GM11168 (cell line): ENCODE data around the gene CPVL.

Source experiments
- in situ Hi-C: fragments of 300-500 bp; cut with MboI; formaldehyde crosslinking; loops from one replicate; pipeline ENCODE4 v1.12.0; 2022; ENCODE audit warnings: low sequenced_read_pairs; ENCODE audit not compliant: unreplicated experiment

Gene CPVL

DNA sequence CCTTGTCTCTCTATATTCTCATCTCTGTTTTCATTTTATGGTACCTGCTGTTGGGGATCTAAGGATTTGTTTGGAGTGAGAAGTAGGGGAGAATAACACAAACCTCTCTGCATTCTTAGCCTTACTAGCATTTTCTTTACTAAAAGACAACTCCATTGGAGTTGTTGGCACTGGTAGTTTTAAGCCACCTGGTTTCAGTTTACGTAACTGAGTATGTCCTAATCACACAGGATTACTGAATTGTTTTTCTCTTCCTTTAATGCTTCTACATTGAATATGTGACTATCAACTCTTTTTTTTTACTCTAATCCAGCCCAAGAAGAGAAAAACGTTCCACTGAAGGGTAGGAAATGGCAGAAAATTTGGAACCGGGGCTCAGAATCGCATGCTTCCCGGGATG is 158.2 kb downstream of the CPVL start:
- in situ Hi-C loops, result no loop called here

DNA sequence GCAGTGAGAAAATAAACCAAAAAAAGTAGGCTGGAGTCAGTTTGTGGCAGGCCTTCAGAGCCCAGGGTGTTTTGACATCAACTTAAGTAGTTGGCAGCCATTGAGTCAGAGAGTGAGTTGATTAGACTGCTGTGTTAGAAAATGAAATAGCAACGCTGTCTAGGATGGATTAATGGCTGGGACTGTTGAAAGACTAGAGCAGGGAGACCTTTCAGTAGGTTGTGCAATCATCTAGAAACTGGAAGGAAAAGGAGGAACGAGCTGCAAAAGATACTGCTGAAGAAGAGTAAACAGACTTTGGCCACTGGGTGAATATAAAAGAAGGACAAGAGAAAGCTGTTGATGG is 159.6 kb downstream of the CPVL start:
- in situ Hi-C loops, result no loop called here

DNA sequence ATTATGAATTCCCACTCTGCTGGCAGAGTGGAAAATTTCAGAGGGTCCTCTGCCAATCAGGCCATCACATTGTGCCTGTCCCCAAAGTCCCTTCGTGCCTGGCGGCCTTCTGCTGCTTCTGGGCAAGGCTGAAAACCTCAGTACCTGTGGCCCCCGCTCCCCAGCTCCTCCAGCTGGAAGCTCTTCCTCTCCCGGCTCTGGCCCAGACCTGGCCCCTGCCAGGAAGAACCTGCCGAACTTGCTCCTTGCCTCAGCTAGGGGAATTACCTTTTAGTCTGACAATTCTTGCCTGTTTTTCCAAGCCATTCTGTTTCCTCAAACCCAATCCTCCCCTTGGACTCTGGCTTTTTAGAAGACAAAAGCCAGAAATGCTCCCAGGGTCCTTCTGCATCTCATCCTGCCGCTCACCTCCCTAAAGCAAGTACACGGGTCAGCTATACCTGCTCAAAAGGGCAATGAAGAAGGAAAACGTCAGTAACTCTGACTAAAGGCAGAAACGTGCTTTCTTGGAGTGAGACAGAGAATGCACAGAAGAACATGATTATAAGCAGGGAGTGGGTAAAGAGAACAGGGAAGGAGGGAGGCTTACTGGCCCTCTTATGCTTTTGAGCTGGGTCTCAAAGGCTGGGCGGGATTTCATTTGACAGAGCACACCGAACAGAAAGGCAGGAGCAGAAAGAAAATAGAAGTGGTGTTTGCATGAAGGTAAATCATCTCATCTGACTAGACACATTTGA is 160.1 kb downstream of the CPVL start:
- in situ Hi-C loops, result no loop called here

DNA sequence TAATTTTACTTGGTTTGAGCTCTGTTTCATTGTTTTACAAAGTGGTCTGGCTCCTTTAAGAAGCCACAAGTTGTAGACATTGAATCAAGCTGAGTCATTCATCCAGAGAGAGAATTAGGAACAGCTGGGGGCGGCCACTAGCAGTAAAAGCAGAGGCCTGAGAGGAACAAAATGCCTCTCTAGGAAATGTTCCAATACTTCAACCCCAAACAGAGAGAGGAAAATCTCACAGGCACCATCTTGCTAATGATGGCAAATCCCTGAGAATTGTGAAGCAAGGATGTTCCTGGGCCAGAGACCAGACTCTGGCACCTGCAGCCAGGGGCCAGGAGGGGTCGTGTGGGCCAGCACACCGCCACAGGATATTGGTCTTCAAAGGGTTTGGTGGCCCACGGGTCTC is 161.7 kb downstream of the CPVL start:
- in situ Hi-C loops, result no loop called here

DNA sequence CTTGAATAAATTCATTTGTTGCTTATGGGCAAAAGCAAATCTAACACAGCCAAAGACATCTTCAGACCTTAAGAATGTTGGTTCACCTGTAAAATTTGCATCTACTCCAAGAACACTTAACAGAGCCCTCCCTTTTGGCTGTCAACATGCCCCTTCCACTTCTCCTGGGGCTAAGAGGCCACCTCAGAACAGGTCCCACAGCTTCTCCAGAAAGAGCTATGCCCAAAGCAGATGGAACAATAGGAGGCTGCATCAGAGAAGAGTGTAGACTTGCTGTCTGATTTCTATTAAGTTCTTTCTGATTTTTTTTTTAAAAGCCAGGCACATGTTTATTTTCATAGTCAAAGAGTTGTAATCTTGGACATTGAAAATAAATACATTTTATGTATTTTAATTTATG is 162.1 kb downstream of the CPVL start:
- in situ Hi-C loops, result no loop called here

DNA sequence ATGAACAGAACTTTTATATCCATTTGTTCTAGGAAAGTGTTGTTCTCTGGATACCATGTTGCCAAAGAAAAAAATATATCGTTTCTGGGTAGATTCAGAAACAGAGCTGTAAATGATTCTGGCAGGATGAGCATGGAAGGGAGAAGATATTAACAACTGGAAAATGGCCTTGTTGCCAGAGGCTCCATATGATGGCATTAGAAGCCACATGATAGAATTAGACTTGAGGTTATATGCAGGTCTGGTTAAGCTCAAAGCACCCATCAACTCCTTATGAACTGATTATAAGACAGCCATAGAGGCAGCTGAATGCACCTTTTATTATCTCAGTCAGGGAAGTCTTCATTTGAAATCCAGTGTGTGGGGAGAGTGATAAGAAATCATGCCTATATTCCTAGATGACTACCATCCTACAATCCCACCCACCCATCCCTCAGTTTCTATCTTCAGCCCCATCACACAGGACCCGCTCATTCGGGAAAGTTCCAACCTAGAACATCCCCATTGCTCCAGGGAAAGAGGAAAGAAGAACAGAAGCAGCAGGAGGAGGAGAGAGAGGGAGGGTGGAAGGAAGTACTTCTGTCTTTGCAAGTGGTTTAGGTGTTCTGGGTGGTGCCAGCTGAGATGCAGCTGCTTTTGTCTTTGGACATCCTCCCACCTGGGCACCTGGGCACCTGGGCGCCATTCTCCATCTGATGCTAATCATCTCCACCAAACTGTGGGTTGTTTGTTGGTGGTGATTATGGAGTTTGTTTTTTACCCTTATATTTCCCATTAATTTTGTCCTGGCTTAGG is 162.7 kb downstream of the CPVL start:
- in situ Hi-C loops, result no loop called here

DNA sequence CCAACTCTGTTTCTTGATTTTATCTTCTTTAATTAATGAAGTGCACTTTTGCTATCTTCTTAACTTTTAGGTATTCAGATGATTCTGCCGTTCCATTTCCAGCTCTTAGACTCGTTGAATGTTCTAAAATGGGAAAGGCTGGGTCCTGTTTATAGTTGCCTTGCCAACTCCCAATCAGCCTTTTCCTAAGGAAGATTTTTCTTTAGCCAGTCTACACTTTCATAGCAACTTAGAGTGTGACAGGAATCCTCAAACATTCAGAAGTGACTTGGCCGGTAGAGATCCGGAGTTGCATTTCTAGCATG is 165.2 kb downstream of the CPVL start:
- in situ Hi-C loops, result no loop called here

DNA sequence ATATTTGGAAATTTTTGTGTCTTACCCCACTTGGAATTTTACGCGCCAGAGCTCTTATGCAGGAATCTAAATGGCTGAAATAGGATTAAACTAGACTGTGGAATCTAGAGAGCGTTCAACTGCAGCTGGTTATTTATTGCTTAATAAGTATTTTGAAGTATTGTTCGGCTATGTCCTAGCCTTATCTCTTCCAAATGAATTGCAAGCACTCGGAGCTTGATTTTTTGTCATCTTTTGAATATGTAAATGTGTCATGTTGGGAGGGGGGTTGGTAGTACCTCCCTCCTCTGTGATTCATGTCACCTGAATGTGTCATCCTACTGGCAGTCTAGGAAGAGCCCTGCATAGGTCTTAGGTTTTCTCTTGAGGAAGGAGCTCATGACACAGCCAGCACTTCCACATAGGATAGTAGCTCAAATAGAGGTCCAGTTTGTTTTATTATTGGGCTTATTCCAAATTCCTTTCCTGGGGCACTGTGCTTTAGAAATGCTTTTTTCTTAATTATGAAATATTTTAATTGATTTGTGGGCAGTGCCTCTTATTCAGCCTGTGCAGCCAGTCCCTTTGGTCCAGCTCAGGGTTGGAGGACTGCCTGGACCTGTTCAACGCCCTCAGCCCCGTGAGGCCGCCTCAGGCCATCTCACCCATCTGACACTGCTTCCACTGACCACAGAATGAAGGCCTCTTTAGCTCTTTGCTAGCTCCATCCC is 165.7 kb downstream of the CPVL start:
- in situ Hi-C loops, result no loop called here

DNA sequence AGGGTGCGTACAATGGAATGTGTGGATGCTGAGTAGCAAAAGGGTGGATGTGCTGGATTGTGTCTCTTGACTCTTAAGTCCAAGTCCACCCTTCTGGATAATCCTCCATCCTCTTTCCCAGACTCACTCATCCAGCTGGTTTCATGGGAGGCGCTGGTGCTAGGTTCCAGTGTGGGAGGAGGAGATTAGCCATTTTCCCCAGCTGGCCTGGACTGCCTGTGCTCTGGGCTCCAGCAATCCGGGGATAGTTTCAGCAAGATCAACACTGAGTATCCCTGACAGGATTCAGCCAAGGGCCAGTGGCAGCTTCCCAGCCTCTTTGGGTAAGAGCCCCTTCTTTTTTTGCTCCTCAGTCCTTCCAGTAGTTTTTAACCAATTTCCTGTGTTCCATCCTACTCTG is 166.6 kb downstream of the CPVL start:
- in situ Hi-C loops, result no loop called here

DNA sequence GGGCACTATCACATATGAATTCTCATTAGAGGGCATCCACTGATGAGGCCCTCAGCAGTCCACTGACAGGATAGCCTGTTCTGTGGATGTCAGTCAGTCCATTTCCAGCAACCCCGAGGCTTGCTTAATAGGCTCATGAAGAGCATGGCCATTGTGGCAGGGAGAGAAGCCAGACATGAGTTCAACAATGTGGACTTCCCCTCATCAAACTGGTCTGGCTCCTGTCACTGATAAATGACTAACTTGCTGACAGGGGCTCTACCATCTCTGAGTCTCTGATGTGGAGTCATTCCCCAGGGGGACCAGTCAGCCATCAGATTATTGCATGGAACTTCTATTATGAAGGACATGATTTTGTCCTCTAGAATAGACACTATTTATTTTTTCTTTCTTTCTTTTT is 168.5 kb downstream of the CPVL start:
- in situ Hi-C loops, result no loop called here

DNA sequence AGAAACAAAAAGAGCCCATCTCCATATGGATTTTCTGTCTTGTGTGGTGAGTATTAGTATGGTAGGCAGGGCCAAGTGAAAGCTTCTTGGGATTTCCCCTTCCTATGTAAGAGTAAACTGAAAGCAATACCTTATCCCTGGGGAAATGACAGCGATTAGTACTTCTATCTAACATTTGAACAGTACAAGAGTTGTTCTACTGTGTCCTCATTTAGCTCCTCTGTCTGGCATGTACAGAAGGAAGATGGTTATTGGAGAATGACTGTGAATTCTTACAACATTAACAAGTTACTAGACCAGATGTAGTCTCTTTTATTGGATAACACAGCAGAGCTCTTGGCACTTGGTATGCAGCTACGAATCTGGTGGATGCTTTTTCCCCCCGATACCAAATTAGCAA is 170.3 kb downstream of the CPVL start:
- in situ Hi-C loops, result no loop called here

DNA sequence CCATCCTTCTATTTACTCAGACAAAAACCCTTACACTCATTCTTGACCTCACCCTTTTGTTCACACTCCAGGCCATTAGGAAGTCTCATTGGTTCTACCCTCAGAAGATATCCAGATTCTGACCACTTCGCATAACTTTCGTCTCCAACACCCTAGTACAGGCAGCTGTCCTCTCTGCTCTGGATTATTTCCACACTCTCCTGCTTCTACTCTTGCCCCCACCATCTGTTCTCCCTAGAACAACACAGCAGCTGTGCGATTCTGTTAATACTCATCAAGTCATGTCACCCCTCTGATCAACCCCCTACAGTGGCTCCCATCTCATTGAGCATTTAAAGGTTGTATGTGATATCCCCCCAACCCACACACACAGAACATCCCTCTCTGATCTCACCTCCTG is 172.7 kb downstream of the CPVL start:
- in situ Hi-C loops, result no loop called here

DNA sequence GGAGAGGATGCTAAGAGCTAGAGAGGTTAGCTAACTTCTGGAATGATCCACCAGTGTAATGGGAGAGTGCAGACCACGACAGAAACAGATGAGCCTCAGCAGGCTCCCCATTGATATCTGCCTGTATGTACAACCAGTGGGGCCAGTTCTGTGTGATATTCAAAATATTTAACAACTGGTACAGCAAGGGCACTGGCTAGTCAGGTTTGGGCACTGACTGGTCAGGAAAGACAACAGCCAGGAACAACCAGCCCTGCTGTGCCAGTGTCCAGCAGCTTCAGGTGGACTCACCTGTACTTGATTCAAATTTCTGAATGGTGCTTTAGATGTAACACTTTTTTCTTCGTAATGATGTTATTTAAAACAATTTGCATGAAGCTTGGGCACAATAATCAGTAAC is 182.3 kb downstream of the CPVL start:
- in situ Hi-C loops, result no loop called here

DNA sequence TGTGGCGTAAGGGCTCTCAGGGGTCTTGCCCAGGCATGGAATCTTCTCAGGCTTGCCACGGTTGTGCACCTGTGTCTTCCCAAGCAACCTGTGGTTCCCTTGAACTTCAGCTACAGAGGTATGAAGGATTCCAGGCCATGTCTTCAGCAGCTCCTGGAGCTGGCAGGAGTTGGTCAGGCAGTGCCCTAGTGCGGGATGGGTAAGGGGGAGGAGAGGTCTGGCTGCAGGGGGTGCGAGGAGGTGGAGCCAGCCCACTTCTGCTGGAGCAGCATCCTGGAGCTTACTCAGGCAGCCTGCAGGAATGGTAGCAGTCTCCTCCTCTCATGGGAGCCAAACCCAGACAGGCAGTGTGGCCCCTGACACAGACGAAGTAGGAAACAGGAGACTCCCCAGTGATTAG is 184.4 kb downstream of the CPVL start:
- in situ Hi-C loops, result no loop called here

DNA sequence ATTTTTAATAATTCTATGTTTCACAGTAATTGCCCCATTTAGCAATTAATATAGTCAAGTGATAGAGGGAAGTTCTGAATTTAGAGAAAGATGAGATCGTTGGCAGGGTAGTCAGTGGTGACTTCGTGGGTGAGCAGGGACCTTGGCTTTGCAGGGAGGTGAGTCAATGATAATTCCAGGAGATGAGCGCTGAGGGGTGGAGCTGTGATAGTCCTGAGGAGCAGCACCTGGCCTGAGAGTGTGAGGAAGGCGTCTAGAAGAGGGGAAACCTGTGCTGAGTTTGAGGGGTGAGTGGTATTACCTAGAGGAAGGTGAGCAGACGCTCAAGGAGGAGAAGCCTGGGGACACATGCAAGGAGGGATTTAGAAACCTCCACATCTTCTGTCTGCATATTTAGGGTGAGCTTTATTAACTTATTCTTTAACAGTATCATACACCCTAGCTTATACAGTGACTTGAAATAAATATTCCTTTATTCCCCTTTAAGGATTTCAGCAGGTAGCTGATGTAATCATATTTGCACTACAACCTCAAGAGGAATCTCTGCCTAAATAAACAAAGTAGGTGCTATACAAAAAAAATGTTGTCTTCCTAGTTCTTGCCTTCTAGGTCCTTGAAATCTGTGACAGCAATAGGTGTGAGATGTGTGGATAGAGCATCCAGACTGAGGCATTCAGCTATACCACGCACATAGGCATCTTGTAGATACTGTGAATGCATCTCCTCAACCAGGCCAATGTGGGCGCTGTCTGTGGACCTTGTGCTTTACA is 186.1 kb downstream of the CPVL start:
- in situ Hi-C loops, result no loop called here

DNA sequence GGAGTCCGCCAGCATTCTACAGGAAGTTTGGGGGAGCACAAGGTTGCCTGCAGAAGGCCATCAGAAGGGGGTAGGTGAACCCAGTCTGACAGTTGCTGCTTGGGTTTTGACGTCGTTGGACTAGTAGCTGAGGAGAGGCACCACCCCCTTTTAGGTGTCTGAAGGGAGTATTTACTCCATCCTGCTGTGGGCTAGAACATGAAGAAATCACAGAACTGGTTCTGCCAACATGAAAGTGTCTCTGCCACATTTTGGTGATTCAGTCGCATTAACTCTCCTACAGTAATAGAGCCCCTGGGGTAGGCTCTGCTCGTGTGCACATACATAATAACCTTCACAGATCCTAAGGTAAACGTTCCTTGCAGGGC is 187.4 kb downstream of the CPVL start:
- in situ Hi-C loops, result no loop called here

DNA sequence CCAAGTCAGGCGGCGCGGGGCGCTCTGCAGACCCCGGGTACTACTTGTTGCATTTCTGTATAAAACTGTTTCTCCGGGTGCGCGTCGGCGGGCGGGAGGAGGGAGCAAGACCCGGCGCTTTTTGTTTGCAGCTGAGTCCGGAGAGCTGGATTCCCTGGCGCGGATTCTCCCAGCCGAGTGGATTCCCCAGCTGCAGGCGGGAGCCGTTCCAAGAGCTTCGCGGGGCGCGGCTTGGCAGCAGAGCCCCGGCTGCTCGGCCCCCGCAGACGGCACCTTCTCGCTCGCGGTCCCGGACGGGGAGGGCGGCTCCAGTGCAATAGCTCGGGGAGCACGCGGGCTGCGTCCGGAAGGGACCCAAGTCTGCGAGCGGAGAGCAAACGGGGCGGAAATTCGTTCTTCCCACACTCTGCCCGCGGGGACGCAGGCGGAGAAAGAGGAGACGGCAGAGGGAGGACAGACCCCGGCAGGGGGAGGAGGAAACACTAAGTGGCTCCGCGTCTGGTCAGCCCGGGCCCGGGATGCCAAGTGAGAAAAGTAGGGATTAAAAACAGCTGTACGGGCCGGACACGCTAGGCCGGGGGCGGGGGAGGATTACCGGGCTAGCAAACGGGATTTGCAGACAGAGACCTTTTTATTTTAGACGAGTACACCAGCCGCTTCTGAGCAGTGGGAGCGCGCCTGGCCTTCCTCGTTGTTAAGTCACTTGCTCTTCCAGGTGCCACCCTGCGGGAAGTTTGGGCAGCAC is 187.9 kb downstream of the CPVL start, which contains the start of gene TRIL:
Gene TRIL, minus strand, starts transcription at position 96 of the 745 bp plus-strand sequence. CDS start 284 bp downstream, outside the sequence.
- in situ Hi-C loops, result no loop called here

DNA sequence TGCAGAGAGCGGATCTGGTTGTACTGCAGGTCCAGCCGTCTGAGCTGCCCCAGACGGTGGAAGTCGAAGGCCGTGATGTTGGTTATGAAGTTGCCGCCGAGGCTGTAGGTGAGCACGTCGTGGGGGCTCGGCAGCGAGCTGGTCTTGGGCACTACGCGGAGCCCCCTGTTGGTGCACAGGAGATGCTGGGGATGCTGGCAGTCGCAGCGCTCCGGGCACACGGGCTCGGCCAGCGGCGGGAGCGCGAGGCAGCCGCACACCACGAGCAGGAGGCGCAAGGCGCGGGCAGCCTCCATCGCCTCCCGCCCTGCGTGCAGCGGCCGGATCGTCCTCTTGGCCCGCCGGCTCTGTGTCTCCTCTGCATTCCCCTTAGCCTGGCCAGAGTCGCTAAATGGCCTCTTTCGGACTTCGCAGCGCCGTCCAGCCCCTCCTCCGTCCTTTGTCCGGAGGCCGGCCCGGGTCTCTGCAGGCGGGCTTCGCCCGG is 188.5 kb downstream of the CPVL start:
- in situ Hi-C loops, result no loop called here

DNA sequence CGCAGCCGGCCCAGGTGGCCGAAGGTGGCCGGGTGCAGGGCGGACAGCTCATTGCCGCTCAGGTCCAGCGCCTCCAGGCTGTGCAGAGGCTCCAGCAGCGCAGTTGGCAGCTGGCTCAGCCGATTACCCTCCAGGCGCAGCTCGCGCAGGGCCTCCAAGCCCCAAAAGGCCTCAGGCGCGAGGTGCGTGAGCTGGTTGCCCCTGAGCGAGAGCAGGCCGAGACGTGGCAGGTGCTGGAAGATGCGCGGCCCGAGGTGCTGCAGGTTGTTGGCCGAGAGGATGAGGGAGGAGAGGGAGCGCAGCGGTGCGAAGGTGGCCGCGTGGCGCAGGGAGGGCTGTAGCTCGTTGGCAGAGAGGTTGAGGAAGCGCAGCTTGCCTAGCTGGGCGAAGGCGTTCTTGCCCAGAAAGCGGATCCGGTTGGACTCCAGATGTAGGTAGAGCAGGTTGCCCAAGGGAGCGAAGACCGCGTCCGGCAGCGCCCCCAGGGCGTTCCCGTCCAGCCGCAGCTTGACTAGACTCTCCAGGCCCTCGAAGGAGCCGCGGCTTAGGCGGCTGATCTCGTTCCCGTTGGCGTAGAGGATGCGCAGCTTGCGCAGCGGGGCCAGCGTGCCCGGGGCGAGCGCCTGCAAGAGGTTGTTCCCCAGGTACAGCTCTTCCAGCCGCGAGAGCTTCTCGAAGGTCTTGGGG is 189.1 kb downstream of the CPVL start:
- in situ Hi-C loops, result no loop called here
